ENCODE data around the gene CELF5. TPM values are rescaled to one million over a fixed set of nuclear protein-coding genes. Genes with fewer than 3 reads are reported as not detected.

Gene CELF5
- total RNA-seq, 2 donors from 2014 or later = 0.08 TPM; not detected in 1

- no peaks in the 10 kb centered on the region for H3K4me1 ChIP-seq
- no peak for TF ChIP-seq CTCF (IDR thresholded peaks at IDR 0.05)
- no peaks in the 10 kb centered on the region for H3K36me3 ChIP-seq
- no peaks in the 10 kb centered on the region for H3K27me3 ChIP-seq
- DNase-seq (ENCODE audit: low spot score) = no peak
- H3K9me3 ChIP-seq = no peaks in the 10 kb centered on the region
- H3K27ac ChIP-seq = no peak overlapping the region
- H3K4me3 ChIP-seq = no peak overlapping the region
Observed at GRCh38 chr19:3320354-3320670, 95.9 kb downstream of the CELF5 start.

GRCh38 chr19:3320853-3321252 lies 96.4 kb downstream of the CELF5 start:
- no peak overlapping the region for H3K27ac ChIP-seq
- H3K4me3 ChIP-seq = no peak overlapping the region
- no peak for TF ChIP-seq CTCF (IDR thresholded peaks at IDR 0.05)
- H3K36me3 ChIP-seq = no peaks in the 10 kb centered on the region
- no peaks in the 10 kb centered on the region for H3K4me1 ChIP-seq
- no peaks in the 10 kb centered on the region for H3K9me3 ChIP-seq
- H3K27me3 ChIP-seq = no peaks in the 10 kb centered on the region
- no peak for DNase-seq (ENCODE audit: low spot score)

- TF ChIP-seq CTCF (IDR thresholded peaks at IDR 0.05) = no peak
- Histone ChIP-seq H3K4me3 (no peak overlapping the region), H3K4me1 (no peaks in the 10 kb centered on the region), H3K27me3 (no peaks in the 10 kb centered on the region), H3K36me3 (no peaks in the 10 kb centered on the region), H3K9me3 (no peaks in the 10 kb centered on the region), H3K27ac (no peak overlapping the region)
- no peak for DNase-seq (ENCODE audit: low spot score)
Observed at GRCh38 chr19:3321696-3322095, 97.2 kb downstream of the CELF5 start.

GRCh38 chr19:3322199-3322978 lies 97.9 kb downstream of the CELF5 start:
- Histone ChIP-seq H3K4me3 (no peak overlapping the region), H3K9me3 (no peaks in the 10 kb centered on the region), H3K36me3 (no peaks in the 10 kb centered on the region), H3K4me1 (no peaks in the 10 kb centered on the region), H3K27ac (no peak overlapping the region), H3K27me3 (no peaks in the 10 kb centered on the region)
- no peak for TF ChIP-seq CTCF (IDR thresholded peaks at IDR 0.05)
- no peak for DNase-seq (ENCODE audit: low spot score)

- no peak overlapping the region for H3K4me3 ChIP-seq
- no peaks in the 10 kb centered on the region for H3K4me1 ChIP-seq
- H3K27ac ChIP-seq = no peak overlapping the region
- no peaks in the 10 kb centered on the region for H3K36me3 ChIP-seq
- no peaks in the 10 kb centered on the region for H3K9me3 ChIP-seq
- TF ChIP-seq CTCF (IDR thresholded peaks at IDR 0.05) = no peak
- DNase-seq (ENCODE audit: low spot score) = no peak
- H3K27me3 ChIP-seq = no peaks in the 10 kb centered on the region
Observed at GRCh38 chr19:3323026-3323425, 98.6 kb downstream of the CELF5 start.

- Histone ChIP-seq H3K36me3 (no peaks in the 10 kb centered on the region), H3K27me3 (no peaks in the 10 kb centered on the region), H3K27ac (no peak overlapping the region), H3K9me3 (no peaks in the 10 kb centered on the region), H3K4me3 (no peak overlapping the region), H3K4me1 (no peaks in the 10 kb centered on the region)
- TF ChIP-seq CTCF (IDR thresholded peaks at IDR 0.05) = no peak
- DNase-seq (ENCODE audit: low spot score) = no peak
Observed at GRCh38 chr19:3323658-3324057, 99.2 kb downstream of the CELF5 start.

Measured in right atrium auricular region (tissue), 2 donors.